HPDE6-E6E7 (cell line): Measurements from ENCODE around the gene MUC21.

Experiments
- DNase-seq: peaks from one replicate; pipeline ENCODE4 v3.0.0; 2011; ENCODE audit warnings: missing footprints; ENCODE audit errors: extremely low spot score

The MUC21 gene

DNA sequence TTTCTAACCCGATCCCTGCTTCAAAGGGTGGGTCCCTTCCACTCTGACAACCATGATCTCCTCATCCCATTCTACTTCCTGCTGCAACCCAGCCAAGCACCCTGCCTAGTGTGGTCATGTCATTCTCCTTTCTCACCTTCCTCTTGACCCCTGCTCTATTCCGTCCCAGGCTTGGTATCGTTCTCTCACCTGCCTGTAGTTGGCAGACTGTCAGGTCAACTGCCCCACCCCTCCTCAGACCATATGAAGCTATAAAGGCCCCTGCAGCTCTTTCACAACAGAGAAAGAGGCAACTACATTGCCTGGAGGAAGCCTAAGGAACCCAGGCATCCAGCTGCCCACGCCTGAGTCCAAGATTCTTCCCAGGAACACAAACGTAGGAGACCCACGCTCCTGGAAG, at the start of gene MUC21:
TSS of gene MUC21 (plus strand) at position 280 of the 400 bp plus-strand sequence. CDS start 241 bp downstream, outside the sequence.
- no peak for DNase-seq

GRCh38 chr6:30935018-30935417, 48.5 kb upstream of the MUC21 start:
- DNase-seq, result no peak

DNA sequence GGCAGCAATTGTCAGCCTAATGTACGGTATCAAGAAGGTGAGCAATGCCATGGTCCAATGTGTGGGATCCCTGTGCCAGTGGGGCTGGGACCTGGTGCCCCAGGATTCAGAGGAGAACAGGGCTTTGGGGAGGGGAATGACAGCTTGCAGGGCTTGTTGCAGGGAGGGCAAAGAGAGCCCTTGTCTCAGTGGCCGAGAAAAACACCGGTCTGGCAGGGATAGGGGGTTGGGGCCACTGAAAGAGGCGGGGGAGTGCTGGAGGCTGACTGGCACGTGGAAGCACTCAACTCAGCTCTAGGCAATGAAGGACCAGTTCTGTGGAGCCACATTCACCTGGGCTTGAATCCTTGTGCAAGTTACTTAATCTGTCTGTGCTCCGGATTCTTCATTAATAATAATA, 46.3 kb upstream of the MUC21 start:
- no peak for DNase-seq

GRCh38 chr6:30938730-30939129, 44.8 kb upstream of the MUC21 start:
- DNase-seq, result no peak

- no peak for DNase-seq
Observed at GRCh38 chr6:30939473-30939872, 44.0 kb upstream of the MUC21 start.

DNA sequence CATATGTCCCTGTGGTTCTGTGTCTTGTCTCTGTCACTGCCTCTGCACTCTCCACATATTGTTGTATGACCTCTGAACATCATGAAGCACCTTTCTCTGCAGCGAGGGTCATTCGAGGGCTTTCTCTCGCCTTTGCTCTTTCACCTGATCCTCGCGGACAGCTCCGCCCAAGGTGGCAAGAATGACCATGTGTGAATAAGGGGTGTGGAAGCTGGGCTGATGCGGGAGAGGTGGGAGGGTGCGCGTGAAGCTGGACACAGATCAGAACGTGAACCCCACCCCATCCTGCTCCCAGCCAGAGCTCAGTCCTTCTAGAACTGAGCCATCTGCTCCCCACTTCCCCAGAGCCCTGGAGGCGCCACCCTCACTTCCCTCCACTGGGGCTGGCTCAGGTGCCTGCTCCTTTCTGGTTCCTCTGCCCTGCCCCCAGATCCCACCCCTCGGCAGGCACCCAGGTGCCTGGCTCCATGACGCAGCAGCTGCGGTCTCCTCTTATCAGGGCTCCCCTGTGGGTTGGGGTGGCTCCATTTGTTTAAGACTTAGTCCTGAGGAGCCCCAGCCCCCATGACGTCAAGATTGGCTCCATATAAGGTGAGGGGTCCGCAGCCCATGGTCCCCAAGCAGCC, 43.0 kb upstream of the MUC21 start, which contains the start of gene MUCL3:
TSS of gene MUCL3 (plus strand) at position 613 of the 626 bp plus-strand sequence. CDS start 27 bp downstream, outside the sequence.
- no peak for DNase-seq

DNA sequence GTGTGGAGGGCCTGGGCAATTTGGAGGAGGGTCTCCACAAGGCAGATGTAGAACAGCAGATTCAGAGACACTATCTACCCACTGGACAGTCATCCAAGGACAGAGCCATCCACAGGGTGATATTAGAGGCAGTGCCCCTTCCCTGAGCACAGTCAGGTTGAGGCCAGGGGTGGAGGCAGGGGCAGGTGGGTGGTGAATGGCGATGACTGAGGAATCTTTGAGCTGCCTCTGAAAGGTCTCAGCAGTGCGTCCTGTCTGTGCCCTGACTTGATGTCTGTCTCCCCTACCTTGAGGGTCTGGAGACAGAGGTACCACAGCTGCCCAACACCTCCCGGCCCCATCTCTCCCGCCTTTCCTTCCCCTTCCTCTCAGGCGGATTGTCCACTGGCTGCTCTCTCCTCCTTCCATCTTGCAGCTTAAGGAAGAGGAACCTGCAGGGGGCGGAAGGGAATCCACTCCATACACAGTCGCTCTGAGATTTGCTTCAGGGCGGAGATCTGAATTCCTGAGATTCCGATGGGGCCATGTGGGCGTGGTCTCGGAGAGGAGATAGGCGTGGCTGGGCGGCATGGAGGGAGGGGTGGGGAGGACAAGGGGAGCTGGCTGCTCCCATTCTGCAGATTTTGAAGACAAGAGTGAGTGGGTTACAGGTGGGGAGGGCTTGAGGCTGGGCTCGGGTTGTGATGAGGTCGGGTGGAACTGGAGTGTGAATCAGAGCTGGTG, 41.0 kb upstream of the MUC21 start:
- peak; percentile 76 for DNase-seq

DNA sequence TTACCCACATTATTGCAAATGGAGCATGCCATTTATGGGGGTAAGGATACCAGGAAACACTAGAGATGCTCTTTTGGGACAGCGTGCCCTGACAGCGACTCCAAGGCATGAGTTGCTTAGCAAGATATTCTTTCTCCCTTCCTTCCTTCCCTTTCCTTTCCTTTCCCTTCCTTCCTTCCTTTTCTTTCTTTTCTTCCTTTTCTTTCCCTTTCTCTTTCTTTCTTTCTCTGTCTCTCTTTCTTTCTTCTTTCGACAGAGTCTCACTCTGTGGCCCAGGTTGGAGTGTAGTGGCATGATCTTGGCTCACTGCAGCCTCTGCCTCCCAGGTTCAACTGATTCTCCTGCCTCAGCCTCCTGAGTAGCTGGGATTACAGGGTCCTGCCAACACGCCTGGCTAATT, 39.5 kb upstream of the MUC21 start:
- no peak for DNase-seq

- no peak for DNase-seq
Observed at GRCh38 chr6:30945281-30945680, 38.2 kb upstream of the MUC21 start.

GRCh38 chr6:30947231-30947630, 36.3 kb upstream of the MUC21 start:
- DNase-seq, result no peak

- no peak for DNase-seq
Observed at GRCh38 chr6:30948811-30949210, 34.7 kb upstream of the MUC21 start.

DNA sequence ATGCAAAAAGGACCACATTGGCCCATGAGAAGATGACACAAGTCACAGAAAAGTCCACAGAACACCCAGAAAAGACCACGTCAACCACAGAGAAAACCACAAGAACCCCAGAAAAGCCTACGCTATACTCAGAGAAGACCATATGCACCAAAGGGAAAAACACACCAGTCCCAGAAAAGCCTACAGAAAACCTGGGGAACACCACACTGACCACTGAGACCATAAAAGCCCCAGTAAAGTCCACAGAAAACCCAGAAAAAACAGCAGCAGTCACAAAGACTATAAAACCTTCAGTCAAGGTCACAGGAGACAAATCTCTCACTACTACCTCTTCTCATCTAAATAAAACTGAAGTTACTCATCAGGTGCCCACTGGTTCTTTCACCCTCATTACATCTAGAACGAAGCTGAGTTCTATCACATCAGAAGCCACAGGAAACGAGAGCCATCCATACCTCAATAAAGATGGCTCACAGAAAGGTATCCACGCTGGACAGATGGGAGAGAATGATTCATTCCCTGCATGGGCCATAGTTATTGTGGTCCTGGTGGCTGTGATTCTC, 31.5 kb upstream of the MUC21 start:
- no peak for DNase-seq

GRCh38 chr6:30954631-30955366, 28.7 kb upstream of the MUC21 start:
- DNase-seq, result no peak

- DNase-seq, result no peak
Observed at GRCh38 chr6:30955367-30956042, 28.0 kb upstream of the MUC21 start.

- DNase-seq, result no peak
Observed at GRCh38 chr6:30957716-30958115, 25.8 kb upstream of the MUC21 start.

DNA sequence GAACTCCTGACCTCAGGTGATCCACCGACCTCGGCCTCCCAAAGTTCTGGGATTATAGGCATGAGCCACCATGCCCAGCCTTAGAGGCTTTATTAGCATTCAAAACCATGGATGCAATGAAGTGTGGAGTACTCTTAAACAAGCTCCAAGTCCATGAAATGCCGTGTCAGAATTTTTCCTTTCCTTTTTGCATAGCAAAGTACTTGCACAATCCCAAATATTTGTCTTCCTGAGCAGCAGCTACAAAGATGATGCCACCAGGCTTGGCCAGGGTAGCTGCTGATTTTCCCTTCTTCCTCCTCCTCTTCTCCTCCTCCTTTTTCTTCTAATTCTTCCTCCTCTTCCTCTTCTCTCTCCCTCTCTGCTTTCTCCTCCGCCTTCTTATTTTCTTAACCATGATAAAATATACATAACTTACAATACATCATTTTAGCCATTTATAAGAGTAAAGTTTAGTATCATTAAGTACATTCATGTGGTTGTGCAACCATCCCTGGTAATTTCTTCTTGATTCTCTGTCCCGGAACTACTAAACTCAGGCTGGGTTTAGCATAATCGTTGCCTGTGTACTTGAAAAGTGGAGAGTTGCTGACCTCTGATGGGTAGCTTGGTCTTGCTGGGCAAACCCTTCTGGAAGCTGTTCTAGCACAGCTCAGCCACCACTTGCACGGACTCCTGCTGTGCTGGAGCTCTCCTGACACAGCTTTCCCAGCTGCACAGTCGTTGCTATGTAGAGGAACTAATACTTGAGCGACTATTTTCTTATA, 22.4 kb upstream of the MUC21 start:
- no peak for DNase-seq

DNA sequence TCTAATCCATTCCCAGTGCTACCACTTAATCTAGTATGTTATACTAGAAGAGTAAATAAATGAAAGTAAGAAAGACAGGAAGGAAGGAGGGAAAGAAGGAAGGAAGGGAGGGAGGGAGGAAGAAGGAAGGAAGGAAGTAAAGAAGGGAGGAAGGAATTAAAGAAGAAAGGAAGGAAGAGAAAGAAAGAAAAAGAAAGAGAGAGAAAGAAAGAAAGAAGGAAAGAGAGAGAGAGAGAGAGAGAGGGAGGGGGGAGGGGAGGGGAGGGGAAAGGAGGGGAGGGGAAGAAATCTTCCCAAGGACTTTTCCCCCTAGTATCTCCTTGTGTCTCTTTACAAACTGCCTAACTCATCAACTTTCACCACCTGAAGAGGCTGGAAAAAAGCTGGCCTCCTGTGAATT, 20.8 kb upstream of the MUC21 start:
- no peak for DNase-seq

DNA sequence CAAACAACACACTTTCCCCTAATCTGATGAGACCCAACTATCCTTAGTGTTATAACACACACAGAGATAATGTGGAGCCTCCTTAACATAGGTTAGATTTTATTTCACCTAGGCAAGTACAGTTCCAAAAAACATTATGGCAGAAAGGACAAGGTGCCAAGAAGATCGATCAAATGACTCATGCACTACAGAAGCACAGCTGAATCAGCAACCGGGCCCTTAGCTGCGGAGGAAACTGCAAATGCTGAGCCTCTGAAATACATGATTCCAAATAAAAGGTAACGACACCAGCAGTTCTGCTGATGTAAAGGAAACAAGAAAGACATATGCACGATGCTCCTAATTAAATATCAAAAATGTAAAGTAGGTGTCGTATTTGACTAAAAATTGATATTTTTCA, 19.9 kb upstream of the MUC21 start:
- no peak for DNase-seq

- DNase-seq, result no peak
Observed at GRCh38 chr6:30964075-30964474, 19.4 kb upstream of the MUC21 start.

GRCh38 chr6:30965140-30965601, 18.3 kb upstream of the MUC21 start:
- DNase-seq, result no peak

DNA sequence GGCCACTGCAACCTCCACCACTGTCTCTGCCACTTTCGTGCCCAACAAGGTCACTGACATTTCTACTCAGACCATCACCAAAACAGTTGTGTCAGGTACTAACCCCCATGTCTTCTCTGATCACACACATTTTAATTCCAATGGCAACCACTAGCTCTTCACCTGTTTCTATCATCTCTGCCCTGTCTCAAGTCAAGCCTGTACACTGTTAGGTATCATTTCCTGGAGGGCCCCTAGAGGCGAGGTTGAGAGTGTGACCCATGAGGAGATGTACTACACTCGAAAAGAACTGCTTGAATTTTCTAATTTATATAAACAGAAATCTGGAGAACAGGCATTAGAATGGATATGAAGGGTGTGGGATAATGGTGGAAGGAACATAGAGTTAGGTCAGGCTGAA, 17.4 kb upstream of the MUC21 start:
- no peak for DNase-seq
